NCI-H69 (cell line): ENCODE results near the gene TSACC.
"Not testable (repeated sequence)": the region's sequence is repeated elsewhere in the genome, so short reads cannot be mapped to it uniquely, and the experiment has no call there.

ENCODE experiments used
- DNase-seq: peaks from one replicate; lab custom pipeline; 2025; lab: John Stamatoyannopoulos, UW

Gene TSACC

GRCh38 chr1:156338180-156338976 is at the start of gene TSACC, which contains the start of gene CCT3:
Gene TSACC (plus strand): TSS chr1:156338526. CDS start chr1:156339758, 1,232 bp downstream.
Gene CCT3 (minus strand): TSS chr1:156338292. CDS start chr1:156338184, 108 bp downstream.
- DNase-seq: peak; percentile 100

- DNase-seq: no peak
Observed at GRCh38 chr1:156289857-156290256, 48.5 kb upstream of the TSACC start.

DNA sequence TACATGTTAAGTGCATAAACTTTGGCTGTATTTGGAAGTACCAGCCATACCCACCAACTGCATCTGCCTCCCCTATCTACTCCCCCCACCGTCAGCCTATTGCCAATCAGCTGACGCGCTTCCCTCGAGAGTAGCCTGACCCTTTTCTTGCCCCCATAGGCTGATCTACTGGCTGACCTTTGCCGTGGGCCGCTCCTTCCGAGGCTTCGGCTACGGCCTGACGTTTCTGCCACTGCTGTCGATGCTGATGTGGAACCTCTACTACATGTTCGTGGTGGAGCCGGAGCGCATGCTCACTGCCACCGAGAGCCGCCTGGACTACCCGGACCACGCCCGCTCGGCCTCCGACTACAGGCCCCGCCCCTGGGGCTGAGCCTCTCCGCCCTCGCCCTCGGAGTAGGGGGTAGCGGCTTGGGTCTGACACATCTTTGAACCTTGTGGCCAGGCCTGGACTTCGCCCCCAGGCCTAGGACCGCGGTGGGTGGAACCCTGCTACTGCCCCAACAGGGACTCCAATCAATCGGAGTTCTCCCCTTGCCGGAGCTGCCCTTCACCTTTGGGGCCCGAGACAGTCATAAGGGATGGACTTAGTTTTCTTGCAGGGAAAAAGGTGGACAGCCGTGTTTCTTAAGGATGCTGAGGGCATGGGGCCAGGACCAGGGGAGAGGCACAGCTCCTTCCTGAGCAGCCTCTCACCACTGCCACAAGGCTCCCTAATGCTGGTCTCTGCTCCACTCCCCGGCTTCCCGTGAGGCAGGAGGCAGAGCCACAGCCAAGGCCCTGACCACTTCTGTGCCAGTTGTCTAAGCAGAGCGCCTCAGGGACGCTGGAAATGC is 46.9 kb upstream of the TSACC start:
- DNase-seq: peak; percentile 89

GRCh38 chr1:156293098-156293434 is 45.3 kb upstream of the TSACC start:
- no peak for DNase-seq

- DNase-seq: no peak
Observed at GRCh38 chr1:156293895-156294294, 44.4 kb upstream of the TSACC start.

GRCh38 chr1:156295391-156295947 is 42.9 kb upstream of the TSACC start, which contains the start of gene GLMP:
Gene GLMP (minus strand): TSS chr1:156295679. CDS start chr1:156295645, 34 bp downstream.
- peak; percentile 73 for DNase-seq

- DNase-seq: no peak
Observed at GRCh38 chr1:156298852-156299357, 39.4 kb upstream of the TSACC start, which contains the start of gene VHLL. Gene VHLL (minus strand): TSS chr1:156299307. CDS start chr1:156299189, 118 bp downstream.

GRCh38 chr1:156303241-156303640 is 35.1 kb upstream of the TSACC start:
- no peak for DNase-seq

GRCh38 chr1:156305215-156305614 is 33.1 kb upstream of the TSACC start:
- DNase-seq: no peak

DNA sequence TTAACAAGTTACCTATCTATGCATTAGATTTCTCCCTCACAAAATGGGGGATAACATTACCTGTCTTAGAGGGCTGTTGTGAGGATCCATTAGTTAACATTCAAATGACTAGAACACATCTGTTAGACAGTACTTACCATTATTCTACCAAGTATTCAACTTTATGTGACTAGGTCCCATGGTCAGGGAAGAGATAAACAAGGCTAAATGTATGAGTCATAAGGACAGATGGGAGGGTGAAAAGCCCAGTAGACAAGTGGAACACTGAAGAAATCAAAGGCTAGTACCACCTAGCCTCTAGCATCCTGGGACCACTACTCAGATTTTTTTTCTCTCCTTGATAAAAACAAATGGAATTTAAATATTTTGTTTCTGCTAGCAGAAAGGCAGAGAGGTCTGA is 30.2 kb upstream of the TSACC start:
- no peak for DNase-seq

DNA sequence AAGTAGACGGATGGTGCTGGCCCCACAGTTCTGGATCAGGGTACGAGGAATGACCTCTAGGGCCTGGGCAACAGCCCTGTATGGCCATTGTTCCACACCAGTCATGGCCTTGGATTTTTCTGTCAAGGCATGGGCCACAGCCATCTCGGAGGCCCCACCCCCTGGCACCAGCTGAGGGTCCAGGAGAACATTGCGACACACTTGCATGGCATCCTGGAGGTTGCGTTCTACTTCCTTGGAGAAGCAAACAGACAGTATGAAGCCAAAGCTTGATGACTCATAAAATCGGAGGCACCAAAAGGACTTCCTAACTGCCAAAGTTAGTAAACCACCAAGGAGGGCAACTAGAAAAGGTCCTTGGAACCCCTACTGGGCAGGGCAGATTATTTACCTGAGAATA is 27.4 kb upstream of the TSACC start:
- DNase-seq: no peak

- no peak for DNase-seq
Observed at GRCh38 chr1:156316909-156317308, 21.4 kb upstream of the TSACC start.

DNA sequence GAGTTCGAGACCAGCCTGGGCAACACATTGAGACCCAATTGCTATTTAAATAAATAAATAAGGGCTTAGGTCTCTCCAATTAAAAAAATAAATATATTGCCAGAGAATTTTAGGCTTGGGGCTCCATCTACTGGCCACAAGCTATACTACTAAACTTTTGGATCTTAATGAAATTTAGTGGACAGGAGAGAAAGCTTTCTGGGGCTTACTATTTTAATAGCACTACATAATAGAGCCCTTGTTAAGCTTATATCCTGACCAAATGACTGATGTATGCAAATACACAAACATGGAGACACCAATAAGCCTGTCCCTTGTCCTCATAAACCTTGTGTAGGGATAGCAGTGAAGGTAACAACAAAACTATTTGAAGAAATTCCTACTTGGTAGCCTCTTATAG is 18.7 kb upstream of the TSACC start:
- peak; percentile 26 for DNase-seq

DNA sequence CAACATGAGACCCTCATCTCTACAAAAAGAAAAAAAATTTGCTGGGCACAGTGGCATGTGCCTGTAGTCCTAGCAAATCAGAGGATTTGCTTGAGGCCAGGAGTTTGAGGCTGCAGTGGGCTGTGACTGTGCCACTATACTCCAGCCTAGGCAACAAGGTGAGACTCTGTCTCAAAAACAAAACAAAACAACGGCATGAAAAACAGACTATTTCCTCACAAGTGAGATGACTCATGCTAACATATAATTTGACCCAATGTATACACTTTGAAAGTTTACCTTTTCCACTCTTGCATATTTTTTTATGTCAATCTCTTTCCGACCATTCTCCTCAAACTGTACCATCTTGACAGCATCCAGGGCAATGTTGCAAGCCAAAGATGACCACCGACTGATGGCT is 17.8 kb upstream of the TSACC start:
- no peak for DNase-seq

DNA sequence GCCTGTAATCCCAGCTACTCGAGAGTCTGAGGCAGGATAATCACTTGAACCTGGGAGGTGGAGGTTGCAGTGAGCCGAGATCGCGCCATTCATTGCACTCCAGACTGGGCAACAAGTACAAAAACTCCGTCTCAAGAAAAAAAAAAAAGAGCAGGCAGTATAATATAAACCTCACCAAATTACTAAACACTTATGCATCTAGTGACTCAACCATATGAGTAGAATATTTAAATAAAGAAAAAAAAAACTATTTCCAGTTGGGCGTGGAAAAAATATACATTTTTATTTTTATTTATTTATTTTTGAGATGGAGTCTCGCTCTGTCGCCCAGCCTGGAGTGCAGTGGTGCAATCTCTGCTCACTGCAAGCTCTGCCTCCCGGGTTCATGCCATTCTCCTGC is 15.1 kb upstream of the TSACC start:
- not testable (repeated sequence) for DNase-seq

GRCh38 chr1:156336242-156336641 is 2.1 kb upstream of the TSACC start:
- DNase-seq: peak; percentile 28

- peak; percentile 30 for DNase-seq
Observed at GRCh38 chr1:156337052-156337887, 1.1 kb upstream of the TSACC start.

GRCh38 chr1:156337888-156338179 is 492 bp upstream of the TSACC start:
- no peak for DNase-seq

GRCh38 chr1:156342166-156342955 is 4.0 kb downstream of the TSACC start:
- no peak for DNase-seq

GRCh38 chr1:156344409-156344808 is 6.1 kb downstream of the TSACC start:
- DNase-seq: no peak

DNA sequence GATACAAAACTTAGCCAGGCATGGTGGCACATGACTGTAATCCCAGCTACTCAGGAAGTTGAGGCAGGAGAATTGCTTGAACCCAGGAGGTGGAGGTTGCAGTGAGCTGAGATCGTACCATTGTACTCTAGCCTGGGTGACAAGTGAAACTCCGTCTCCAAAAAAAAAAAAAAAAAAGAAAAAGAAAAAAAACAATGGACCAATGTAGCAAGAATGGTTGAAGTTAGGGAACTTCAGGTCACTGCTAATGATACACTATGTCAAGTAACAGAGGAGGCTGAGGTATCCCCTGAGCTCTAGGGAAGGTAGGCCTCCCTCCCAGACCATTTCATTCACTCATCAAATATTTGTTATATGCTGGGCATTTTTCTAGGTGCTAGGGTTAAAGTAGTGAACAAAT is 7.7 kb downstream of the TSACC start:
- DNase-seq: not testable (repeated sequence)
